Measurements from ENCODE around the gene WDR6. TPM values are rescaled to one million over a fixed set of nuclear protein-coding genes. Genes with fewer than 3 reads are reported as not detected.

The WDR6 gene
- total and polyA plus RNA-seq, 2 experiments from 2014 or later = 76.5 to 156 TPM

DNA sequence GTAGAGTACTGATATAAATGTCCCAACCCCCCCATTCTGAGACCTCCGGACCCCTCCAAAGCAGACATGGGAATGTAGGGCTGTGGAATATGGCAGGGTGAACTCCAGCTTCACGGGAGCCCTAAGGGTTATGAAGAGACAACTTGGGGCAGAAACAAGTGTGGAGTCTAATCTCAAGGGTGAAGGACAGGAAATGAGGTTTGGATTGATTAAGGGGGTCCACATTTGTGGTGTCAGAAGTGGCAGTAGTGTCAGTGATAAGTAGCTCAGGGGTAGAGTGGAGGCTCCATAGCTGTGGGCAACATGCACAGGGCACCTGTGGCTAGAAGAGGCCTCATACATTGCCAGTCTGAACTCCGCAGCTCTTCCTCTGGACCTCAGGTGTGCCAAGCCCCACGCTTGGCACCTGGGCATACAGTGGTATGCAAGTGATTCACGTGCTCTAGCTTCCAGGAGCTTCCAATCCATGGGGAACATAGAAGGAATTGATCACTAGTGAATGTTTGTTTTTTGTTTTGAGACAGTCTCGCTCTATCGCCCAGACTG, 21.3 kb upstream of the WDR6 start:
- no peak overlapping the region for H3K4me3 Mint-ChIP-seq

More for the DNA sequence above, 21.3 kb upstream of the WDR6 start:
- Histone ChIP-seq H3K27me3 (ENCODE audit: insufficient read depth) (no peaks in the 10 kb centered on the region), H3K4me2 (no peak overlapping the region), H3K79me2 (replicated peaks; ENCODE audit: insufficient read depth) (peaks cover 4% of the 10 kb centered on the region; the same call in 1 of the 2 replicates), H2AFZ (no peak overlapping the region), H3K4me1 (ENCODE audit: insufficient read depth) (peaks cover 5% of the 10 kb centered on the region; the same call in 1 of the 2 replicates), H3K4me3 (no peak overlapping the region), H4K20me1 (replicated peaks; ENCODE audit: insufficient read depth) (peaks cover 25% of the 10 kb centered on the region), H3K9me2 (ENCODE audit: insufficient read depth) (no peaks in the 10 kb centered on the region), H3K36me3 (ENCODE audit: insufficient read depth) (peaks cover 10% of the 10 kb centered on the region), H3K27ac (ENCODE audit: low read depth) (0 out of 2 replicates have a peak overlapping the region, but pooled peaks have one; percentile 19), H3F3A (replicated peaks; ENCODE audit: low read depth) (0 out of 2 replicates have a peak, but pooled peaks cover 10% of the 10 kb centered on the region)
- Mint-ChIP-seq H3K27me3 (ENCODE audit: insufficient read depth, low read depth, poor library complexity) (peaks cover 29% of the 10 kb centered on the region), H3K36me3 (ENCODE audit: low read depth) (peaks cover 56% of the 10 kb centered on the region), H3K27ac (peak overlapping the region; percentile 11; the same call in 1 of the 2 replicates), H3K4me1 (peaks cover 10% of the 10 kb centered on the region), H3K9me3 (no peaks in the 10 kb centered on the region)
- TF ChIP-seq, protein P1, sequence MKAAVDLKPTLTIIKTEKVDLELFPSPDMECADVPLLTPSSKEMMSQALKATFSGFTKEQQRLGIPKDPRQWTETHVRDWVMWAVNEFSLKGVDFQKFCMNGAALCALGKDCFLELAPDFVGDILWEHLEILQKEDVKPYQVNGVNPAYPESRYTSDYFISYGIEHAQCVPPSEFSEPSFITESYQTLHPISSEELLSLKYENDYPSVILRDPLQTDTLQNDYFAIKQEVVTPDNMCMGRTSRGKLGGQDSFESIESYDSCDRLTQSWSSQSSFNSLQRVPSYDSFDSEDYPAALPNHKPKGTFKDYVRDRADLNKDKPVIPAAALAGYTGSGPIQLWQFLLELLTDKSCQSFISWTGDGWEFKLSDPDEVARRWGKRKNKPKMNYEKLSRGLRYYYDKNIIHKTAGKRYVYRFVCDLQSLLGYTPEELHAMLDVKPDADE (IDR thresholded peaks at IDR 0.05) = no peak
- no peak for TF ChIP-seq EZH2 (IDR thresholded peaks at IDR 0.05; ENCODE audit: low read depth, unreplicated experiment)
- no peak for TF ChIP-seq ZNF114 (CRISPR knock-in tag; IDR thresholded peaks at IDR 0.05)
- TF ChIP-seq EZH2phosphoT487 (IDR thresholded peaks at IDR 0.05; ENCODE audit: unreplicated experiment) = no peak
- TF ChIP-seq REST (IDR thresholded peaks at IDR 0.05; ENCODE audit: unreplicated experiment) = no peak
- TF ChIP-seq JUNB (IDR thresholded peaks at IDR 0.05; ENCODE audit: unreplicated experiment) = no peak
- no peak for TF ChIP-seq NANOG (IDR thresholded peaks at IDR 0.05; ENCODE audit: borderline replicate concordance)
- no peak for TF ChIP-seq CTCF (conservative IDR thresholded peaks at IDR 0.05; ENCODE audit: low read depth in 2 of 2)
- no peak for TF ChIP-seq STAT1 (IDR thresholded peaks at IDR 0.05; ENCODE audit: unreplicated experiment)
- DNase-seq (ENCODE audit: low spot score) = no peak
- no peak for ATAC-seq
